Calu3 (cell line): Measurements from ENCODE around the gene ALDH7A1. TPM values are rescaled to one million over a fixed set of nuclear protein-coding genes. Genes with fewer than 3 reads are reported as not detected.

Experiments used
- BruUV-seq: library from RNA; stranded (reverse); fragments of 400-500 nt; replicated peaks from 2 replicates; lab custom pipeline; 2021; lab: Mats Ljungman, UMichigan
- CTCF ChIA-PET: fragments of 300-600 bp; sonication (Branson Sonifier 250); formaldehyde crosslinking; loops from one replicate; lab custom pipeline; 2022; ENCODE audit warnings: antibody characterized with exemption; lab: Charles Lee
- DNase-seq: peaks from one replicate; pipeline ENCODE4 v3.0.0; 2022
- H3K27ac Mint-ChIP-seq: one replicate; pipeline ENCODE4 v1.8.0; 2022; ENCODE audit warnings: mixed read lengths; ENCODE audit not compliant: unreplicated experiment
- H3K27me3 Mint-ChIP-seq: one replicate; pipeline ENCODE4 v1.8.0; 2022; ENCODE audit warnings: mixed read lengths; ENCODE audit not compliant: unreplicated experiment
- H3K36me3 Mint-ChIP-seq: one replicate; pipeline ENCODE4 v1.8.0; 2022; ENCODE audit warnings: mild to moderate bottlenecking, moderate library complexity, mixed read lengths; ENCODE audit not compliant: insufficient read depth, unreplicated experiment
- H3K4me1 Mint-ChIP-seq: one replicate; pipeline ENCODE4 v1.8.0; 2022; ENCODE audit warnings: mild to moderate bottlenecking, low read depth, mixed read lengths; ENCODE audit not compliant: unreplicated experiment
- H3K4me3 Mint-ChIP-seq: one replicate; pipeline ENCODE4 v1.8.0; 2022; ENCODE audit warnings: mild to moderate bottlenecking, low read depth, moderate library complexity, mixed read lengths; ENCODE audit not compliant: unreplicated experiment
- H3K9me3 Mint-ChIP-seq: one replicate; pipeline ENCODE4 v1.8.0; 2022; ENCODE audit warnings: low read depth, mixed read lengths; ENCODE audit not compliant: unreplicated experiment
- CTCF ChIP-seq: fragments of 200-600 bp; IDR thresholded peaks from one replicate; pipeline ENCODE4 v1.8.0; 2022; ENCODE audit warnings: antibody characterized with exemption; ENCODE audit not compliant: unreplicated experiment
- intact Hi-C: fragments of 100-400 bp; cut with micrococcal nuclease; formaldehyde crosslinking; loops from one replicate; pipeline ENCODE4 v1.10.0; 2022; ENCODE audit not compliant: unreplicated experiment
- total RNA-seq: library from RNA; stranded (reverse); gene quantifications from 2 replicates; pipeline ENCODE4 v1.2.3, GENCODE V29; 2022

Gene ALDH7A1
- total RNA-seq, 1 experiment from 2014 or later = 108 TPM

DNA sequence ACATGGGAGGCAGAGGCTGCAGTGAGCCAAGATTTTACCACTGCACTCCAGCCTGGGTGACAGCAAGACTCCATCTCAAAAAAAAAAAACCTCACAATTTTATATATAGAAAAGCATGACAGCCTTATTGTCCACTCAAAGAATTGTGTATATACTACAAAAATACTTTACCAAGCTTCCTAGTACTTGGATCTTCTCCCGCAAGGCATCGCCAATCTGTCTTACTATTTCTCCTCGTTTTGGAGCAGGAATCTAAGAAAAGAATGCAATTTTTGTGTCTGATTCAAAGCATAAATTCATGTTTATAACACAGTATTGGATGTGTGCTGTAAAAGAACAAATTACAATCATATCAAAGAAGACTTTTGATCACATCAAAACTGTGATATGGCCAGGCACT is 11.3 kb downstream of the ALDH7A1 start:
- CTCF ChIA-PET = no interaction called here
- H3K4me3 Mint-ChIP-seq = no peak overlapping the region
- no TSS peak for BruUV-seq
- no peak for TF ChIP-seq CTCF
- no peaks in the 10 kb centered on the region for H3K27me3 Mint-ChIP-seq
- no peaks in the 10 kb centered on the region for H3K9me3 Mint-ChIP-seq
- intact Hi-C loops = no loop called here
- no peak overlapping the region for H3K27ac Mint-ChIP-seq
- no peaks in the 10 kb centered on the region for H3K4me1 Mint-ChIP-seq
- peaks cover 46% of the 10 kb centered on the region for H3K36me3 Mint-ChIP-seq
- no peak for DNase-seq

GRCh38 chr5:126579716-126580115 is 15.3 kb downstream of the ALDH7A1 start:
- no TSS peak for BruUV-seq
- no peak overlapping the region for H3K4me3 Mint-ChIP-seq
- no peaks in the 10 kb centered on the region for H3K27me3 Mint-ChIP-seq
- no peak for DNase-seq
- no peak for TF ChIP-seq CTCF
- intact Hi-C loops = no loop called here
- peaks cover 42% of the 10 kb centered on the region for H3K36me3 Mint-ChIP-seq
- no peaks in the 10 kb centered on the region for H3K4me1 Mint-ChIP-seq
- H3K27ac Mint-ChIP-seq = no peak overlapping the region
- no peaks in the 10 kb centered on the region for H3K9me3 Mint-ChIP-seq
- CTCF ChIA-PET = interaction anchor here (0.7 kb wide), 1 partner anchor 336 kb away, joined by 3 read pairs; no protein-coding TSS in a partner anchor

DNA sequence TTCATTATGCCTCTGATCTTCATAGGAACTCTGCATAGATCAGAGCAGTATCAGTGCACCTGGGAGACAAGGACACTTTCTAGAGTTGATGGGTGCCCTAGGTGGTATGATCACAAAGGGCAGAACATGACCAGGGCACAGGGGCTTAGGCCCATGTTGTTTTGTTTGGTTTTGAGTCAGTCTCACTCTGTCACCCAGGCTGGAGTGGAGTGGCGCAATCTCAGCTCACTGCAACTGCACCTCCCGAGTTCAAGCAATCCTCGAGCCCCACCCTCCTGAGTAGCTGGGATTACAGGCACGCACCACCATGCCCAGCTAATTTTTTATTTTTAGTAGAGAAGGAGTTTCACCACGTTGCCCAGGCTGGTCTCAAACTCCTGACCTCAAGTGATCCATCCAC is 17.6 kb downstream of the ALDH7A1 start:
- CTCF ChIA-PET = no interaction called here
- Mint-ChIP-seq H3K27me3 (no peaks in the 10 kb centered on the region), H3K27ac (no peak overlapping the region), H3K9me3 (no peaks in the 10 kb centered on the region), H3K4me3 (no peak overlapping the region), H3K36me3 (peaks cover 27% of the 10 kb centered on the region), H3K4me1 (no peaks in the 10 kb centered on the region)
- no peak for TF ChIP-seq CTCF
- no TSS peak for BruUV-seq
- no peak for DNase-seq
- intact Hi-C loops = no loop called here

- H3K4me3 Mint-ChIP-seq = no peak overlapping the region
- BruUV-seq = no TSS peak
- DNase-seq = no peak
- H3K27me3 Mint-ChIP-seq = no peaks in the 10 kb centered on the region
- CTCF ChIA-PET = no interaction called here
- intact Hi-C loops = no loop called here
- H3K36me3 Mint-ChIP-seq = peaks cover 25% of the 10 kb centered on the region
- TF ChIP-seq CTCF = no peak
- no peaks in the 10 kb centered on the region for H3K9me3 Mint-ChIP-seq
- no peak overlapping the region for H3K27ac Mint-ChIP-seq
- no peaks in the 10 kb centered on the region for H3K4me1 Mint-ChIP-seq
Observed at GRCh38 chr5:126576974-126577373, 18.0 kb downstream of the ALDH7A1 start.

DNA sequence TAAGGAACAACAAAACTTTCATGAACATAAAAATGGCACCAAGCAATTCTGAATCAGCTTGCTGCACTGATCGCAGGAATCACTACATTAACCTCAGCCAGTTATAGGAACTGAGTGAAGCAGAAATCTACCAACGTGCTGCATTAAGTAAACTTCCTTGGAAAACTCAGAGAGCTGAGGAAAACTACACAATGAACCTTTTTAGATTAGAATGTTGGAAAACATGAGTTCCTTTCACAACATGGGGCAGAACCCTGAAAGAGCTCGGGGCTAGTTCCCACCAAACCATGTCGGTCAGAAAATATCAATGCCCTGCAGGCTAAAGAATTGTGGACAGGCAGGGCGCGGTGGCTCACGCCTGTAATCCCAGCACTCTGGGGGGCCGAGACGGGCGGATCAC is 19.4 kb downstream of the ALDH7A1 start:
- Mint-ChIP-seq H3K4me3 (no peak overlapping the region), H3K27me3 (no peaks in the 10 kb centered on the region), H3K36me3 (peaks cover 12% of the 10 kb centered on the region), H3K4me1 (no peaks in the 10 kb centered on the region), H3K9me3 (no peaks in the 10 kb centered on the region), H3K27ac (no peak overlapping the region)
- DNase-seq = no peak
- intact Hi-C loops = no loop called here
- BruUV-seq = no TSS peak
- CTCF ChIA-PET = no interaction called here
- no peak for TF ChIP-seq CTCF
